ENCODE results near the gene CDC5L. TPM values are rescaled to one million over a fixed set of nuclear protein-coding genes. Genes with fewer than 3 reads are reported as not detected.

Gene CDC5L
- polyA plus RNA-seq, 3 donors = 4.9 to 10.2 (median 7.4) TPM

GRCh38 chr6:44432227-44432626 is 44.7 kb downstream of the CDC5L start:
- H3K79me2 ChIP-seq (ENCODE audit: insufficient read depth, low read length) = peaks cover 23% of the 10 kb centered on the region
- no peak overlapping the region for H3K27ac ChIP-seq (ENCODE audit: low read depth in 1 of 2, low read length in 2 of 2)
- WGBS (ENCODE audit: insufficient coverage) = no CpG with 5 or more reads among the region's 2 CpGs
- peaks cover 68 to 98% of the 10 kb centered on the region in 2 donors for H3K36me3 ChIP-seq (replicated peaks in 1 of 2; ENCODE audit: control insufficient read depth in 1 of 2, insufficient read depth in 2 of 2, low read length in 2 of 2)
- peaks cover 0 to 2% (median 0%) of the 10 kb centered on the region in 3 donors for H3K27me3 Mint-ChIP-seq (ENCODE audit: low read depth in 3 of 3)
- H3K27ac Mint-ChIP-seq = no peak overlapping the region
- no peaks in the 10 kb centered on the region for H3K9me3 ChIP-seq (replicated peaks in 1 of 2; ENCODE audit: control insufficient read depth in 1 of 2, insufficient read depth in 1 of 2, low read length in 2 of 2)
- H4K20me1 ChIP-seq (ENCODE audit: insufficient read depth, low read length) = peaks cover 53% of the 10 kb centered on the region
- no peaks in the 10 kb centered on the region for H3K9me3 Mint-ChIP-seq
- no peak overlapping the region for H3K9ac ChIP-seq (ENCODE audit: insufficient read depth, low read length, poor library complexity, severe bottlenecking)
- no peak overlapping the region for H3K4me3 Mint-ChIP-seq
- no peak for DNase-seq
- no peak for TF ChIP-seq CTCF (IDR thresholded peaks at IDR 0.05)
- no peaks in the 10 kb centered on the region for H3K27me3 ChIP-seq (ENCODE audit: control insufficient read depth in 2 of 2, insufficient read depth in 2 of 2, low read length in 2 of 2)
- no peak overlapping the region for H3K4me3 ChIP-seq (replicated peaks in 1 of 3; ENCODE audit: low read depth in 2 of 3, low read length in 3 of 3)
- peaks cover 67 to 86% of the 10 kb centered on the region in 2 donors for H3K36me3 Mint-ChIP-seq
- H3K4me2 ChIP-seq (replicated peaks; ENCODE audit: extremely low read depth, low read length, poor library complexity, severe bottlenecking) = no peak overlapping the region
- no peaks in the 10 kb centered on the region for H3K4me1 Mint-ChIP-seq
- H2AFZ ChIP-seq (ENCODE audit: insufficient read depth, low read depth, low read length, poor library complexity, severe bottlenecking) = no peak overlapping the region
- intact Hi-C loops (cut with micrococcal nuclease) = no loop called here
- no peaks in the 10 kb centered on the region for H3K4me1 ChIP-seq (ENCODE audit: control insufficient read depth in 1 of 2, insufficient read depth in 2 of 2, low read length in 2 of 2)

GRCh38 chr6:44432726-44433125 is 45.2 kb downstream of the CDC5L start:
- peaks cover 0 to 2% (median 0%) of the 10 kb centered on the region in 3 donors for H3K27me3 Mint-ChIP-seq (ENCODE audit: low read depth in 3 of 3)
- no peak overlapping the region for H3K4me3 ChIP-seq (replicated peaks in 1 of 3; ENCODE audit: low read depth in 2 of 3, low read length in 3 of 3)
- no peaks in the 10 kb centered on the region for H3K9me3 Mint-ChIP-seq
- peaks cover 63 to 81% of the 10 kb centered on the region in 2 donors for H3K36me3 Mint-ChIP-seq
- peaks cover 65 to 98% of the 10 kb centered on the region in 2 donors for H3K36me3 ChIP-seq (replicated peaks in 1 of 2; ENCODE audit: control insufficient read depth in 1 of 2, insufficient read depth in 2 of 2, low read length in 2 of 2)
- peaks cover 58% of the 10 kb centered on the region for H4K20me1 ChIP-seq (ENCODE audit: insufficient read depth, low read length)
- H3K4me3 Mint-ChIP-seq = no peak overlapping the region
- no peak overlapping the region for H2AFZ ChIP-seq (ENCODE audit: insufficient read depth, low read depth, low read length, poor library complexity, severe bottlenecking)
- no peaks in the 10 kb centered on the region for H3K9me3 ChIP-seq (replicated peaks in 1 of 2; ENCODE audit: control insufficient read depth in 1 of 2, insufficient read depth in 1 of 2, low read length in 2 of 2)
- H3K79me2 ChIP-seq (ENCODE audit: insufficient read depth, low read length) = peaks cover 23% of the 10 kb centered on the region
- no peak overlapping the region for H3K27ac Mint-ChIP-seq
- no peak overlapping the region for H3K4me2 ChIP-seq (replicated peaks; ENCODE audit: extremely low read depth, low read length, poor library complexity, severe bottlenecking)
- no peak for TF ChIP-seq CTCF (IDR thresholded peaks at IDR 0.05)
- H3K27ac ChIP-seq (ENCODE audit: low read depth in 1 of 2, low read length in 2 of 2) = no peak overlapping the region
- WGBS (ENCODE audit: insufficient coverage) = no CpG with 5 or more reads among the region's 1 CpG
- no peaks in the 10 kb centered on the region for H3K4me1 Mint-ChIP-seq
- no peaks in the 10 kb centered on the region for H3K27me3 ChIP-seq (ENCODE audit: control insufficient read depth in 2 of 2, insufficient read depth in 2 of 2, low read length in 2 of 2)
- no peak overlapping the region for H3K9ac ChIP-seq (ENCODE audit: insufficient read depth, low read length, poor library complexity, severe bottlenecking)
- DNase-seq = no peak
- no peaks in the 10 kb centered on the region for H3K4me1 ChIP-seq (ENCODE audit: control insufficient read depth in 1 of 2, insufficient read depth in 2 of 2, low read length in 2 of 2)
- intact Hi-C loops (cut with micrococcal nuclease) = no loop called here
